GM19035 (cell line): Measurements from ENCODE around the gene PAQR5.
"Not testable (repeated sequence)": the region's sequence is repeated elsewhere in the genome, so short reads cannot be mapped to it uniquely, and the experiment has no call there.

Source experiments
- ATAC-seq: cut with Tn5 transposase; IDR thresholded peaks from one replicate; pipeline ENCODE4 v1.9.1; 2021; ENCODE audit not compliant: unreplicated experiment

Gene PAQR5

DNA sequence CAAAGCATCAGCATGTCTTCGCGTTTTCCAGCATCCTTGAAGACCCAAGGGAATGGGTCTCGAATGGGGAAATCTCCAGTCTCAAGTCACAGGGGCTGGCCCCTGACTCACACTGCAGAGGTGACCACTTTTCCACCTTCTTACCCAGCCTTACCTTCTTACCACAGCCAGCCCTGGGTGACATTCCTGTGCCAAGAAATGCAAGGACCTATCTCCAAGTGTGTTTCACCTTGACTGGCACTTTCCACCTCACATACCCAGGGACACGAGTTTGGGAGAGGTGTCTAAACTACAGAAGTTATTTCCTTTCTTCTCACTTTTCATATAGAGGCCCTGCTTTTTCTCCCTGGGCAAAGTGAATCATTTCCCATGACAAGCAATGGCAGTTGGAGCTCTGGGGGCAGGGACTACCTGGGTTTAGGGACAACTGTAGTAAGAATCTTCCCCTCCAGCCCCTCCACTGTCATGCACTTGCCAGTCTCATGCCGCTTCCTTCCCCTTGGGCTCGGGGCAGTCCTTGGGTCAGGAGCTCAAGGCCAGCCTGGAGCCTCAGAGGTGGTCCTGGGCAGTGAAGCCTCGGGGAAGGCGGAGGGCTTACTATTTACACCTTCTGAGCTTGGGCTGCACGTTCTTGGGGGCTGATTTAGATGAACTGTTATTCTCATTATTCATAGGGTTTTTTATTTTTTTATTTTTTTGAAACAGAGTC, 16.8 kb downstream of the PAQR5 start:
- ATAC-seq, result no peak

DNA sequence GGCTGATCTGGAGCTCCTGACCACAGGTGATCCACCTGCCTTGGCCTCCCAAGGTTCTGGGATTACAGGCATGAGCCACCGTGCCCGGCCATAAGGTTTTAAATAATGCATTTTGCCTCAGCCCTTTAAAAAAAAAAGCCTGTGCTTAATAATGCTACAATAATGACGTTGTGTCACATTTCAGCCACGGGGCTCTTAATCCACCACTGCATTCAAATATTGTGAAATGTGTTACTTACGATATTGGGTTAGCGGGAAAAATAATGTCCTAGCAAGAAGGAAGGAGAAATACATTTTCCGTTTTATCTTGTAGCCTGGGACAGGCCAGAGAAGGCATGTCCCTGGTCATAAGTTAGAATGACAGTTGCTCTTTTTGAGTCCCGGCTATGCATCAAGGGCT, 17.6 kb downstream of the PAQR5 start:
- ATAC-seq, result no peak

DNA sequence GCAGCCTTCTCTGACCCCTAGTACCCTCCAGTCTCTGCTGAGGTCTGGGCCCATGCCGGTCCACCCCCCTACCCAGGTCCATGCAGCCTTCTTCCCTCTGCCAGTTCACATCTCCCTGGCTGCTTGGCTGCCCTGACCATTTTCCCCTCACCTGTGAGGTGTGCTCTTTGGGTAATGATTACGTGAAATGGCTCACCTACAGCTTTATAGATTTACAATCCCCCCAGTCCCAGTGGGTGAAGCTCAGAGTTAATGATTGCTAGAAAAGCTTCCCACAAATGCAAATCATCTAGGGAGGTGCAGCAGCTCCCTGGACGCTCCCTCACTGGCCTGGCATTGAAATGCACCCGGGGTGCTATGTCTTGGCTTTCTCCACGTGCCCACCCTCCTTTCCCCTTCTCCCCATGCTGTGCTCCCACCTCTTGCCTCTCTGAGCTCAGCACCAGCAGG, 18.7 kb downstream of the PAQR5 start:
- ATAC-seq, result no peak

DNA sequence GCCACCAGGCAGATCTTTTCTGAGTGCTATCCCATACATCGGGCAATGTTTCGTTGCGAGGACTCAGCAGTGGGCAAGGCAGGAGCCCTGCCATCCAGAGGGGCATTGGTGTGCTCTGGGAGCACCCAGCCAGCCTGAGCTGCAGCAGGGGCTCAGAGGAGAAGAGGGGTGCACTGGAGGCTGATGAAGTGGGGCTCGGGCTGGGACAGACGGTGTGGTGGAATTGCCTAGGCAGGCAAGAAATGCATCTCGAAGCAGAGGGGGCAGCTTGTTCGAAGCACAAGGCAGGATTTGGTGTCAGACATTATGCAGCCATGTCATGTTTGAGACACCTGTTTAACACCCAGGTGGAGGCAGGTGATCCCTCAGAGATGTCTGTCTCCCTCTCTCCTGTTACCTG, 19.3 kb downstream of the PAQR5 start:
- no peak for ATAC-seq

DNA sequence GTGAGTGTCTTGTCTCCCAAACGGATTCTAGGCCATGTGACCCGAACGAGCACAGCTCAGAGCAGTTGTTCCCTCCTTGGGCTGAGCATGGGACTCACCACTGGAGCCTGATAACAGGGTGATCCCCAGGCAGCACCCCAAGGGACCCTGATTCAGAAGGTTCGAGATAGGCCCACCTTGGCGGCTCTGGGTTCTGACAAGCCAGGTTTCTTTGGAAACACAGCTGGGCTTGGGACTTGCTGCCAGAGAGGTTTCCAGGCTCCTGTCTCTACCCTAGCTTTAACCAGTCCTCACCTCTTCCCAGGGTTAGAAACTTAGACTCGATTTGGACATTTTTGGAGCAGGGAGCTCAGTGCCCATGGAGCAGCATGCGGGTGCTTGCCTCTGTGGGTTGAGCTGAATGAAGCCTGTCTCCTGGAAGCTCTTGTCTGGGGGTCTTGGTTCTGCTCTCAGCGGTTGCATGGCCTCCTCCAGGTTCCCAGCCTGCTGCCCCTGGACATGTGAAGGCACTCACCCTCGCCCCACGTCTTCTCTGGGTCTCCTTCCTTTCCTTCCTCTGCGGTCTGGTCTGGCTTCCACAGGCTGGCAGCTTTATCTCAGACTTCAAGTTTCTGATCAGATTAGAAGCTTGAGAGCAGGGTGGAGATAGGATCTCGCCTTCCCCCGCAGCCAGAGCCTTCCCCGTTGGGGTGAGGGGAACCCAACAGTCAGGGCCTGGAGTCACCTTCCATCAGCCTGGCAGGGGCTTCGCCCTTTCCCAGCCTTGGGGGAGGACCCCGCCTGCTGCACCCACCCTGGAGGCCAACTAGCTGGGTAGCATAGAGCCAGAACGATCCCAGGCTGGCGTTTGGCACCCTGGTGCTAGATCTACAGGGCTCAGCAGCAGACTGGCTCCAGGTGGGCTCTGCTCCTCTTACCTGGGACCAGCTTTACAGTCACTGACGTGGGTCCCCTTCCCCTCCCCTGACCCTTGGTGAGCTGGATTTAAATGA, 21.0 kb downstream of the PAQR5 start:
- no peak for ATAC-seq

DNA sequence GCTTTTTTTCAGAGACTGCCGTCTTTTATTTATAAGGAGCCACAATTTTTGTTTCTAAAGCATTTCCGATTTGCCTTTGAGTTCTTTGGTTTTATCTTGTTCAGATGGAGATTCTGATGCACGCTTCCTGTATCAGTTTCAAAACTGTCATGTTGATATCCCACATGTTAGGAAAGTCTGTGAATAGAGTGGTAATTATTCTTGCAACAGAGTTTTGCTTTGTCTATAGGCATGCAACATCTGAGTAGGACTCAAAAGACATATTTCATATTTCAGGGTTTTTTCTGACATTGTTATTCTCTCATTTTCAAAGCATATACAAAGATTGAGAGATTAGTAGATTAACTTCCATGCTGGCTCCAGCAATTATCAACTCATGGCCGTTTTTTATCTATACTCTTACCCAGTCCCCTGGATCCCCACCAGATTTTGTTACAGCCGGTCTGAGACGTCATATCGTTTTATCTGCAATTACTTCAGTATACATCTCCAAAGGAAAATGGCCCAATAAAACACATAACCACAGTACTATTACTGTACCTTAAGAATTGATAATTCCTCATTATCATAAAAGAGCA, 22.4 kb downstream of the PAQR5 start:
- no peak for ATAC-seq

DNA sequence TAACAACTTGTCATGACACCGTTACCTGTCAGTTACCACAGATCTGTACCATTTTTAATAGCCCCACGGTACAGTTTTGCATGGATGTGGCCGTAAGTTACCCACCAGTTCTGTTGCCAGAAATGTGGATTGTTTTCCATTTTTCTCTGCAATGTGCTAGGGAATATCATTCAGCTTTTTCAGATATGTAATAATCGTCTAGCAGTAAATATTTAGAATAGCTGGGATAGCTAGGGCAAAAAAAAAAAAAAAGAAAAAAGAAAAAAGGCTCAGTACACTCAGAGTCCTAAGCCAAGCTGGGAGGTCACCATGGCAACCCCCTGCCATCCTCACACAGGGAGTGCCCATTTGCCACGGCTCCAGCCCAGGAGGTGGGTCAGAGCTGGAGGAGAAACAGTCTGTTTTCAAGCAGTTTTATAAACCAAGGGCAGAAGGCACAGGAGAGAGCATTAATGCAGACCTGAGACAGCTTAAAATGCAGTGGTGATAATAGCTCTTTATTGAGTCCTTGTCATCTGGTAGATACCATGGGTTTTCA, 25.2 kb downstream of the PAQR5 start:
- ATAC-seq, result no peak

DNA sequence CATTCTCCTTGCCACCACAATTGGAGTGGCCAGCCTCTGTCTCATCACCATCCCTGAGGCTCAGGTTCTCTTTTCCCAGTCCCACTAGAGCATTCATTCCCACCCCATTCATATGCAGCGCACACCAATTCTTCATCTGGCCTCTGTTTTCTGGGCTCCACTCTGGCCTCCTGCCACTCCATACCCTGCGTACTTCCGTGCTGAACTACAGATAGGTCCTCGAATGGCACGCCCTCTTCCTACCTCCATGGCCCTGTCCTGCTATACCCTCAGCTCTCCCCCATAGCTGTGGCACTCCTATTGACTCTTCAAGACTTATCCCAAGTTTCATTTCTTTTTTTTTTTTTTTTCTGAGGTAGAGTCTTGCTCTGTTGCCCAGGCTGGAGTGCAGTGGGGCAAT, 25.9 kb downstream of the PAQR5 start:
- ATAC-seq, result no peak

DNA sequence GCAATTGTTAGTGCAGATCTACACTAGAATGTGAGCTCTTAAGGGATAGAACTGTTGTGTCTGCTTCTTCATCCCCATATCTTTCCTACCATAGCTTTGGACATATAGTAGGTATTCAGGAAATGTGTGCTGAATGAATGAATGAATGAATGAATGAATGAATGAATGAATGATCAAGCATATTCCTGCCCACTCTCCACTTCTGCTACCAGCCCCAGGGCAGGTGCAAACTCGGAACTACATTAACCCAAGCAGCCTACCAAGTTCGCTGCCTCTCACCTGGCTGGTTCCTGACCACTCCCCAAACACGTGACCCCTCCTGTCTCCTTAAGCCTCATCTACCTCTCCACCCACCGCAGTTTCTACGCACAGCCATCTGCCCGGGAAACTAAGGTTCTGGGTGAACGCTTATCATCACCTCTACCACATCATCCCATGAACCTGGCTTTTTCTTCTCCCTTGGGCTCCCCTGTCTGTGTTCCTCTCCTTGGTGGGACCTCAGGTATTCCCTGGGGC, 26.8 kb downstream of the PAQR5 start:
- no peak for ATAC-seq

DNA sequence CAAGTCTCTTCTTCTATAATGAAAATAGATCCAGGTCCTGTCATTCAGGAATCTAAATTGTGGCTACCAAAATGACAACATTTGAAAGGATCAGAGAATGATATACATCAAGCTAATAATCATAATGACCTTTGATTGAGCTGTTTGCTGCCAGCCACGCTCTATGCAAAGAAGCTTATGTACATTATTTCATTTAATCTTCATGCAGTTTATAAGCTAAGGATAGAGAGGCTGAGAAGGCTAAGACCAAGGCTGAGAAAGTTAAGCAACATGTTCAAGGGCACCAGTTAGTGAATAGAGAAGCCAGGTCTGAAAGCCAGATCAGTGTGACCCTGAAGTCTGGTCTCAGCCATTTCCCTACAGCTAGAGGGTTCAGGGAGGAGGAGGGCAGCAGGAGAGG, 29.4 kb downstream of the PAQR5 start:
- no peak for ATAC-seq

DNA sequence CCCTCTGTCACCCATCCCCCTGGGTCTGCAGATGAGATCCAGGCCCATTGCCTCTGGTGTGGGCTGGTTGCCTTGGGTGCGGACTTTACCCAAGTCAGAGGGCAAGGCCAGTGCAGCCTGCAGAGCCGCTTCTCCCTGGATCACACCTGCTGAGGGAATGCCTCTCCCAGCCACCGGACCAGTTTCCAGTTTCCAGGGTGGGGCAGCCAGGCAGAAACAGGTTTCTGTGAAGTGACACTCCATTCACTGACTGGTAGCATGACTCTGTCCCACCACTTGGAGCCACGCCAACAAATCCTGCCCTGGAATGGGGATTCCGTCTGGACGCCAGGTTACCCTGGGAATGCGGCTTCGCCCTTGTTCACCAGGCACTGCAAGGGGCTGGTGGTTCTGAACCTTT, 30.0 kb downstream of the PAQR5 start:
- ATAC-seq, result no peak

DNA sequence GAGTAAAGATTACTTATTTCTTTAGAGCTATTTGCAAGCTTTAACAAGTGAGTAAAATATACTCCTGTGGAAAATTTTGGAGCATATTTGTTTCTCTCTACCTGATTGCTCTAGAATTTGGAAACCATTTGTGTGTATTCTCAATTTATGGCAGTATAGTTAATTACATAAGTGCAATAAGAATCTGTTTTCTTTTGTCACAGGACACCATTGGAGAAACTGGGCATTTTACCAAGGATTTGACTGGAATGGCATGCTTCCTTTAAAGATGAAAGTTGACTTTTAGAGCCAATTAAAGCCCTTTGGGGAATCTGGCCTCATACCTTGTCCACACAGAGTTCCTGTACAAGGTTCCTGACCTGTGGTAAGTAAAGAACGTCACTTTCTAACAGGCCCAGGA, 38.4 kb downstream of the PAQR5 start:
- ATAC-seq, result no peak

DNA sequence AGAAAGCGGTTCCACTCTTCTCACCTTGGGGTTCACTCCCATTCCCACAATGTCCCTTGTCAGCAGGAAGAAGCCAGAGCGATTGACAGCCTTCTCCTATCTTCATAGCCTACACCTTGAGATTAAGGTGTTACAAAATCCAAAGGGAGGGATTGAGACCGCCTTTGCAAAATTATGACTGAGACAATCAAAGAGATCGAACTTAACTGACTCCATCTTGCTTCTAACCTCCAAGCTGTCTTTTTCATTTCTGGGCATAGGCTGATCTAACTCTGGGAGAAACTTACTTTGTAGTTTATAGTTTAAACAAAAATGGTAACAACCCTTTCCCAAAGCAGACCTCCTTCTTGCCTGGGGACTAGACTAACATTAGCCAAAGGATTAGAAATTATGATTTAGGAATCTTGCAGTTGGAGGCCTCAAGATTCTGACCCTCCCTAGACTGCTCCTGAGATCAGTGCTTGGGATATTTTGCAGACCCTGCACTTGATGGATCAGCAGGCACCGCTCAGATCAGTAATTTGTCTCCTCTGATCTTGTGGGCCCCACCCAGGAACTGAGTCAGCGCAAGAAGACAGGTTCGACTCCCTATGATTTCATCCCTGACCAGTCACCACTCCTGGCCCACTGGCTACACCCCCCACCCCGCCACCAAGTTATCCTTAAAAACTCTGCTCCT, 40.0 kb downstream of the PAQR5 start:
- no peak for ATAC-seq

DNA sequence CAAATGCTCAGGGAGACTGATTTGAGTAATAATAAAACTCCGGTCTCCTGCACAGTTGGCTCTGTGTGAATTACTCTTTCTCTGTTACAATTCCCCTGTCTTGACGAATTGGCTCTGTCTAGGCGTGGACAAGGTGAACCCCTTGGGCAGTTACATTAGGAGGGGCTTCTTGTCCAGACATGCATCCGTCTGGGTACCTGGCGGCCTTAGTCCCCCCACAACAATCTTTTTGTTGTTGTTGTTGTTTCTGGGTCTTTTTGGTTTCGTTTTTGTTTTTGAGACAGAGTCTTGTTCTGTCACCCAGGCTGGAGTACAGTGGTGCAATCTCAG, 40.5 kb downstream of the PAQR5 start:
- ATAC-seq, result not testable (repeated sequence)

DNA sequence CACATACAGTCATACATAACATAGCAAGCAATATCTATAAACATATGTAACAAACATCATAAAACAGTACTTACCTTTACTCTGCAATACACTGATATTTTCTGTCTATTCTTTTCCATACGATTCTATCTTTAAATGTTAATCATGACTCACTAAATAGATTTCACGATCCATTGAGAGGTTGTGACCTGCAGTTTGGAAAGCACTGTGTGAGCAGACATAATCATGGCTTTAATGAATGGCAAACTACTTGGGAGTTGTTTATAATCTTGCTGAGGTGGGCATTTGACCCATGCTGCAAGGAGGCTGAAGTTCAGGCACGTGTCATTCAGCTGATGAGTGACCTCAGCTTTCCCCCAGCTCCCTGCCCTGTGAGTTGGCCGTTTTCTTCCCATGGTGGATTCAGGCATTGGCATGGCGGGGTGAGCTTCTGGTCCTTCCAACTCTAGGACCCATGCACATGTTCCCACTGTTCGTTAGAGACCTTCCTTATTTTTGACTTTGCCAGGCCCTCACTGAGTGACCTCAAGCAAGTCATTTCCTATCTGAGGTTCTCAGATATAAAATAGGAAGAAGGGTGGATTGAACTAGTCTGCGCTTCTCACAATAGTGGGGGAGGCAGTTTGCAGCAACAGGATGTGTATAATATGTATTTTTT, 41.7 kb downstream of the PAQR5 start:
- no peak for ATAC-seq

DNA sequence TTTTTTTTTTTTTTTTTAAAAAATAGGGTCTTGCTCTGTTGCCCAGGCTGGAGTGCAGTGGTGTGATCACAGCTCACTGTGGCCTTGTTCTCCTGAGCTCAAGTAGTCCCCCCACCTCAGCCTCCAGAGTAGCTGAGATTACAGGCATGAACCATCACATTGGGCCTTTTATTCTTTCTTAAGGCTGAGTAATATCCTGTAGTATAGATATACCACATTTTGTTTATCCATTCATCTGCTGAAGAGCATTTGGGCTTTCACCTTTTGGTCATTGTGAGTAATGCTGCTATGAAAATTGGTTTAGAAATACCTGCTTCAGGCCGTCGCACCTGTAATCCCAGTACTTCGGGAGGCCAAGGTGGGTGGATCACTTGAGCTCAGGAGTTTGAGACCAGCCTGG, 42.6 kb downstream of the PAQR5 start:
- no peak for ATAC-seq

DNA sequence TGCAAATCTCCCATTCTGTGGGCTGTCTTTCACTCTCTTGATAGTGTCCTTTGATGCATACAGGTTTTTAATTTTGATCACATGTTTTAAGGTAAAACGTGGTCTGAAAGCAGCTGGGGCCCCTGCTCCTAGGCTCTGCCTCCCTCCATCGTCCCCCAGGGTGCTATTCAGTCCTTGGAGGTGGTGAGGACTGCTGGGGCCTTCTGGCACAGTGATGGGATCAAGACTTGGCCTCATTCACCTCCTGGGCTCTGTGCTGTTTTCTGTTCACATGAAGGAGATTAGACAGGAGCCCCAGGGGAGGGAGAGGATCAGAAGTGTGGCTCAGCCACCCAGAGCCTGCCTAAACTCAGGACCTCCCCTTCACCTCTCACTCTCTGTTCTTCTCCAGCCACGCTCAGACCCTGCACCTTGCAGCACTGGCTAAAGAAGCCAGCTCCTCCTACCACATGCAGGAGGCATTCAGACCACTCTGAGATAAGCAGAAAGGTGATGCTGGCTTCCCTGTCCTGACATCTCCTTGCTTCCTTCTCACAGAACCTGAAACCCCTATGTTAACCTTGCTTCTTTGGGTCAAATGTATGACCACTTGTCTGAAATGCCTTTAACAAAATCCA, 43.9 kb downstream of the PAQR5 start:
- no peak for ATAC-seq

DNA sequence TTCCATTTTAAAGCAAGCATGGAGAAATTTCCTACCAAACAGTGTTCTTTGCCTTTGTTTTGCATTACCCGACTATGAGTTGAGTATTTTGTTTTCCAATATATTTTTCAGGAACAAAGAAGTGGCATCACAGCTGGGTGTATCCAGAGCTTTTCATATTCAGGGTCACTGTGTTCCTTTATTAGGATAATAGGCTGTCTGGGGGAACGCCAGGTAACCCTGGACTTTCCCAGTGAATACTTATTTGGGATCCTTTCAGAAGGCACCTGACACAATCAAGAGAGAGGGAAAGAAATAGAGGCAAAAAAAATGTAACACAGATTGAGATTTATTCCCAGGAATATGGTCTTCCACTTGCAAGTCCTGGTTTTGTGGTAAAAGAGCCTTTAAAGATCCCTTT, 44.4 kb downstream of the PAQR5 start:
- ATAC-seq, result no peak

DNA sequence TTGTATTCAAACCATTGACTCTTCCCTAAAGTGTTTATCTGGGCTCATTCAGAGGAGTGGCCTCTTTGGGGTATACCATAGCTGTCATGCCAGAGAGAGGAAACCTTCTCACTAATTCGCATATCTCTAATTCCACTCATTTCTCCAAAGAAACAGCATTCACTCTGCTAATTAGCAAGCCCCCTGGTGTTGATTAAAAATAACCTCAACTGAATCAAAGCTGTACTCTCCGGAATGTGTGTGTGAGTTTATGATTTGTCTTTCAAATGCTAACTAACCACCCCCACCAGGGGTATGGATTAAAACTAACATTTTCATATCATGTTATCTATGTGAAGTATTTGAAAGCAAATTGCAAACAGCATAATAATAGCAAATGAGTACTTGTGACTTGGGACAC, 45.5 kb downstream of the PAQR5 start:
- ATAC-seq, result no peak

DNA sequence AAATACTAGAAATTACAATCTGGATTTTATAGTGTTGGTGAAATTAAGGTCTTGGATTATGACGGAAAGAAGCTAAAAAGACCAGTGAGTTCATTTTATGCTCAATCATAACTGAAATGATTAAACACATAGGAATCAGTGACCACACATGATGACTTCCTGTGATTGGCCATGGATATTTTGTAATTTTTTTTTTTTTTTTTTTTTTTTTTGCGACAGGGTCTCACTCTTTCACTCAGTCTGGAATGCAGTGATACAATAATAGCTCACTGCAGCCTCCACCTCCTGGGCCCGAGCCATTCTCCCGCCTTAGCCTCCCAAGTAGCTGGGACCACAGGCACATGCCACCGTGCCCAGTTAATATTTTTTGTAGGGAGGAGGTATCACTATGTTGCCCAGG, 47.4 kb downstream of the PAQR5 start:
- no peak for ATAC-seq
